HG02642 (cell line): ENCODE results near the gene ADAP1.
"Not testable (repeated sequence)": the region's sequence is repeated elsewhere in the genome, so short reads cannot be mapped to it uniquely, and the experiment has no call there.

Source experiments
- ATAC-seq: cut with Tn5 transposase; IDR thresholded peaks from one replicate; pipeline ENCODE4 v1.9.1; 2021; ENCODE audit warnings: mild to moderate bottlenecking; ENCODE audit not compliant: unreplicated experiment, poor library complexity

ADAP1 gene

GRCh38 chr7:924541-925231 lies 29.8 kb downstream of the ADAP1 start:
- ATAC-seq: peak; percentile 42

GRCh38 chr7:924042-924441 lies 30.4 kb downstream of the ADAP1 start:
- ATAC-seq: not testable (repeated sequence)

- ATAC-seq: peak; percentile 81
Observed at GRCh38 chr7:923108-924041, 31.1 kb downstream of the ADAP1 start.

- no peak for ATAC-seq
Observed at GRCh38 chr7:922334-923107, 32.0 kb downstream of the ADAP1 start.

- ATAC-seq: no peak
Observed at GRCh38 chr7:921581-922333, 32.7 kb downstream of the ADAP1 start.

- no peak for ATAC-seq
Observed at GRCh38 chr7:921071-921461, 33.4 kb downstream of the ADAP1 start.

GRCh38 chr7:920351-921070 lies 34.0 kb downstream of the ADAP1 start:
- ATAC-seq: no peak

GRCh38 chr7:919924-920341 lies 34.5 kb downstream of the ADAP1 start:
- ATAC-seq: no peak

- ATAC-seq: no peak
Observed at GRCh38 chr7:919114-919442, 35.4 kb downstream of the ADAP1 start.

- ATAC-seq: no peak
Observed at GRCh38 chr7:918441-919113, 35.9 kb downstream of the ADAP1 start.

GRCh38 chr7:918118-918425 lies 36.4 kb downstream of the ADAP1 start:
- no peak for ATAC-seq

GRCh38 chr7:917255-918117 lies 37.0 kb downstream of the ADAP1 start:
- ATAC-seq: no peak

GRCh38 chr7:916291-916941 lies 38.1 kb downstream of the ADAP1 start:
- no peak for ATAC-seq

- ATAC-seq: no peak
Observed at GRCh38 chr7:915291-916218, 38.9 kb downstream of the ADAP1 start.

GRCh38 chr7:914521-915194 lies 39.8 kb downstream of the ADAP1 start:
- ATAC-seq: no peak
